Coronary artery (tissue), 2 donors: Measurements from ENCODE around the gene MGAT4B.

Experiments
- DNase-seq: peaks from one replicate; pipeline ENCODE4 v3.0.0-alpha.2; 2017; ENCODE audit warnings: low spot score
- H3K27ac ChIP-seq, 2 donors: fragments of 200-600 bp; sonication (generic); one replicate each; pipeline ENCODE4 v1.5.1; 2016 to 2019
- H3K4me3 ChIP-seq: fragments of 200-600 bp; sonication (generic); 2 replicates; pipeline ENCODE4 v1.5.1; 2016; ENCODE audit warnings: mild to moderate bottlenecking, moderate library complexity
- CTCF ChIP-seq: fragments of 200-600 bp; sonication (generic); IDR thresholded peaks from one replicate; pipeline ENCODE4 v1.5.1; 2019; ENCODE audit warnings: antibody characterized with exemption

Gene MGAT4B

GRCh38 chr5:179805529-179806249 is 977 bp downstream of the MGAT4B start:
- Histone ChIP-seq H3K4me3 (peak overlapping the region; percentile 92), H3K27ac (peak overlapping the region; percentile 79 to 96)
- no peak for DNase-seq
- no peak for TF ChIP-seq CTCF

- no peak for DNase-seq
- peak overlapping the region; percentile 92 for H3K4me3 ChIP-seq
- H3K27ac ChIP-seq, result peak overlapping the region; percentile 79 to 96
- no peak for TF ChIP-seq CTCF
Measured at GRCh38 chr5:179805070-179805528, 1.6 kb downstream of the MGAT4B start.

GRCh38 chr5:179804555-179804947 is 2.1 kb downstream of the MGAT4B start:
- Histone ChIP-seq H3K27ac (no peak overlapping the region), H3K4me3 (no peak overlapping the region)
- TF ChIP-seq CTCF, result no peak
- DNase-seq, result no peak

DNA sequence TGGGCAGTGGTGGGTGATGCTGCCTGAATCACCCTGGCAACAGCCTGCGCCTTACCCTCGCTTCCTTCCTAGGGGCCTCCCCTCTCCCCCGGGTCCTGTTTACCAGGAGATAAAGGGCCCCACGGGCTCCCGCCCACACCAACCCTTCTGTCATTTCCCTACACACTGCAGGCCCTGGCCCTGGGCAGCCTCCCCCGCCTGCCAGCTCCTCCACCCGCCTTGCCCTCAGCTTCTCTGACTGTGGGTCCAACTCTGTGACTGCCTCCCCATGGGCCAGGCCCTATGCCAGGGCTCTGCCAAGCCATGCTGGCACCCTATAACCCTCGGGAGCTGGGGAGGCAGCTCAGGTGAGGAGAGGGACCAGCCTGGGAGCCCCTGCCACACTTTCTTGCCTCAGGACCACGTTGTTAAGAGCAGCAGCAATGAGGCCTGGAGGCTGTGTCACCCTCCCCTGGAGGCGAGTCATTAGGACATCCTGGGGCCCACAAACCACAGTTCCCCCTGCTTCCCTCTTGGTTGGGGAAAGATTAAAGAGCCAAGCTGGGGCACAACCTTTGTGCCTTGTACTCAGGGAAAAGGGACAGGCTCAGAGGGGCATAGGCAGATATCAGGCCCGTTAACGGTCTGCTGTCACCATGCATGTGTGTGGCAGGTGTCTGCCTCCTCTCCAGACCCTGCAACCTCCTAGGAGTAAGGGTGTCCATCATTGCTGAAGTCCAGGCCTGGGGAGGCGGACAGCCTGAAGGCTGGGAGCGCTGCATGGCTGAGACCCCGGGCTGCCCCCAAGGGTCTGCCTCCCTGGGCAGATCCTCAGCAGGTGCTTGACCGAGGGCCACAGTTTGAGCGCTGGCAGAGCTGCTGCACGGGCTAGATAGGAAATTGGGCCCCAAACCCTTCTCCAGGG is 2.8 kb downstream of the MGAT4B start:
- Histone ChIP-seq H3K27ac (peak overlapping the region in 1 of 2 donors; percentile 1), H3K4me3 (no peak overlapping the region)
- DNase-seq, result no peak
- TF ChIP-seq CTCF, result no peak

GRCh38 chr5:179802950-179803562 is 3.6 kb downstream of the MGAT4B start:
- H3K27ac ChIP-seq, result no peak overlapping the region
- no peak for DNase-seq

More at GRCh38 chr5:179802950-179803562, 3.6 kb downstream of the MGAT4B start:
- H3K4me3 ChIP-seq, result no peak overlapping the region
- no peak for TF ChIP-seq CTCF
